IMR-90 (cell line): ENCODE data around the gene CLEC17A. TPM values are rescaled to one million over a fixed set of nuclear protein-coding genes. Genes with fewer than 3 reads are reported as not detected.

Experiments used
- ATAC-seq: fragments of 200-7000 bp; cut with Tn5 transposase; 2 replicates; pipeline ENCODE4 v1.9.1; 2020; ENCODE audit warnings: low read depth, mild to moderate bottlenecking, moderate library complexity
- BruUV-seq: library from RNA; stranded (reverse); fragments of 400-500 nt; replicated peaks from 2 replicates; lab custom pipeline; 2021; lab: Mats Ljungman, UMichigan
- CTCF ChIA-PET: fragments of 300-600 bp; formaldehyde crosslinking; extraction: SDS; loops from one replicate; lab custom pipeline; 2021; ENCODE audit warnings: antibody characterized with exemption; lab: Yijun Ruan, JAX
- POLR2A ChIA-PET: fragments of 300-600 bp; sonication (Branson Sonifier 250); formaldehyde crosslinking; loops from one replicate; lab custom pipeline; 2022; ENCODE audit warnings: antibody characterized with exemption; ENCODE audit not compliant: unreplicated experiment; lab: Charles Lee
- DNase-seq: peaks from one replicate; pipeline ENCODE4 v3.0.0; 2013
- H2AFZ ChIP-seq: replicated peaks from 2 replicates; pipeline ENCODE3; 2013; ENCODE audit warnings: low read length, mild to moderate bottlenecking; ENCODE audit not compliant: poor library complexity
- H2AK5ac ChIP-seq: 2 replicates; pipeline ENCODE4 v1.6.1; 2013; ENCODE audit warnings: low read depth, low read length, inconsistent platforms
- H2AK9ac ChIP-seq: replicated peaks from 2 replicates; pipeline ENCODE3; 2013; ENCODE audit warnings: mild to moderate bottlenecking, low read depth, low read length, moderate library complexity; ENCODE audit not compliant: poor library complexity
- H2BK120ac ChIP-seq: 2 replicates; pipeline ENCODE4 v1.6.1; 2013; ENCODE audit warnings: low read depth, low read length, inconsistent platforms
- H2BK15ac ChIP-seq: 3 replicates; pipeline ENCODE4 v1.6.1; 2013; ENCODE audit warnings: low read depth, low read length, inconsistent platforms
- H2BK20ac ChIP-seq: 2 replicates; pipeline ENCODE4 v1.6.1; 2013; ENCODE audit warnings: low read depth, mild to moderate bottlenecking, inconsistent platforms, low read length, moderate library complexity
- H2BK5ac ChIP-seq: 2 replicates; pipeline ENCODE4 v1.6.1; 2013; ENCODE audit warnings: mild to moderate bottlenecking, low read depth, low read length, inconsistent platforms; ENCODE audit not compliant: poor library complexity, severe bottlenecking
- H3K14ac ChIP-seq: replicated peaks from 2 replicates; pipeline ENCODE4 v1.6.1; 2013; ENCODE audit warnings: low read depth, low read length, inconsistent platforms
- H3K18ac ChIP-seq: 2 replicates; pipeline ENCODE4 v1.6.1; 2013; ENCODE audit warnings: low read depth, low read length, control low read depth
- H3K23ac ChIP-seq: 2 replicates; pipeline ENCODE4 v1.6.1; 2013; ENCODE audit warnings: low read depth, low read length, inconsistent platforms
- H3K27ac ChIP-seq: 2 replicates; pipeline ENCODE4 v1.5.1; 2013; ENCODE audit warnings: mild to moderate bottlenecking, control low read depth, low read length; ENCODE audit not compliant: insufficient read depth
- H3K27me3 ChIP-seq: 2 replicates; pipeline ENCODE4 v1.6.1; 2013; ENCODE audit warnings: low read length; ENCODE audit not compliant: control insufficient read depth, insufficient read depth
- H3K36me3 ChIP-seq: 2 replicates; pipeline ENCODE4 v1.6.1; 2013; ENCODE audit warnings: low read length, mixed read lengths; ENCODE audit not compliant: control insufficient read depth, insufficient read depth
- H3K4ac ChIP-seq: 2 replicates; pipeline ENCODE4 v1.6.1; 2013; ENCODE audit warnings: low read depth, low read length, inconsistent platforms
- H3K4me1 ChIP-seq: 2 replicates; pipeline ENCODE4 v1.6.1; 2013; ENCODE audit warnings: low read length, mixed read lengths; ENCODE audit not compliant: control insufficient read depth, insufficient read depth
- H3K4me2 ChIP-seq: 2 replicates; pipeline ENCODE4 v1.6.1; 2013; ENCODE audit warnings: low read depth, mild to moderate bottlenecking, control low read depth, low read length, moderate library complexity
- H3K4me3 ChIP-seq: 2 replicates; pipeline ENCODE4 v1.5.1; 2013; ENCODE audit warnings: low read depth, mild to moderate bottlenecking, control low read depth, low read length, moderate library complexity; ENCODE audit not compliant: insufficient read depth
- H3K56ac ChIP-seq: 2 replicates; pipeline ENCODE4 v1.6.1; 2013; ENCODE audit warnings: low read length, inconsistent platforms; ENCODE audit not compliant: insufficient read depth; ENCODE audit errors: extremely low read depth
- H3K79me1 ChIP-seq, 2 experiments: 2 replicates each; pipeline ENCODE4 v1.6.1; 2013; ENCODE audit warnings: low read length in 2 of 2, inconsistent platforms in 1 of 2, low read depth in 1 of 2
- H3K9ac ChIP-seq: 2 replicates; pipeline ENCODE4 v1.6.1; 2013; ENCODE audit warnings: low read depth, low read length, control low read depth
- H3K9me1 ChIP-seq: 2 replicates; pipeline ENCODE4 v1.6.1; 2013; ENCODE audit warnings: low read length, inconsistent platforms; ENCODE audit not compliant: insufficient read depth
- H3K9me3 ChIP-seq: 2 replicates; pipeline ENCODE4 v1.6.1; 2013; ENCODE audit warnings: low read length; ENCODE audit not compliant: control insufficient read depth, insufficient read depth
- H4K20me1 ChIP-seq: 2 replicates; pipeline ENCODE4 v1.6.1; 2013; ENCODE audit warnings: low read length, inconsistent platforms; ENCODE audit not compliant: insufficient read depth
- H4K5ac ChIP-seq: 2 replicates; pipeline ENCODE4 v1.6.1; 2013; ENCODE audit warnings: mild to moderate bottlenecking, low read depth, low read length, control low read depth
- H4K8ac ChIP-seq, 2 experiments: 2 replicates each; pipeline ENCODE4 v1.6.1; 2013; ENCODE audit warnings: low read depth in 2 of 2, low read length in 2 of 2, control low read depth in 1 of 2, inconsistent platforms in 1 of 2
- H4K91ac ChIP-seq: 2 replicates; pipeline ENCODE4 v1.6.1; 2013; ENCODE audit warnings: low read depth, low read length, inconsistent platforms; ENCODE audit not compliant: insufficient read depth
- CHD1 ChIP-seq: IDR thresholded peaks from 2 replicates; pipeline ENCODE4 v1.6.1; 2012; ENCODE audit warnings: low read depth, low read length, improper control_type of control experiment
- NFE2L2 ChIP-seq: fragments of 150-350 bp; IDR thresholded peaks from 2 replicates; pipeline ENCODE4 v1.6.1; 2016; ENCODE audit warnings: low read depth, mild to moderate bottlenecking, low read length
- SMC3 ChIP-seq: fragments of 150-350 bp; IDR thresholded peaks from 2 replicates; pipeline ENCODE4 v1.6.1; 2016; ENCODE audit warnings: low read depth, mild to moderate bottlenecking, antibody characterized with exemption, low read length, moderate library complexity
- WGBS, 2 experiments: methylation state at CpG; one replicate each; pipeline versions ENCODE4 v1.1.5 to v1.1.7; 2013; ENCODE audit warnings: missing lambda C conversion rate in 2 of 2; ENCODE audit not compliant: insufficient read length in 1 of 2; ENCODE audit errors: extremely low coverage in 2 of 2; 5-methylcytosine and 5-hydroxymethylcytosine counted together
- dilution Hi-C: fragments of 300-500 bp; cut with HindIII; formaldehyde crosslinking; loops from one replicate; pipeline ENCODE4 v1.14.3; 2018; ENCODE audit warnings: low sequenced_read_pairs; ENCODE audit not compliant: unreplicated experiment
- in situ Hi-C: fragments of 300-500 bp; cut with MboI; formaldehyde crosslinking; loops from 3 replicates; pipeline ENCODE4 v1.14.3; 2019; ENCODE audit warnings: low sequenced_read_pairs, inconsistent platforms, mixed read lengths
- intact Hi-C: fragments of 100-400 bp; cut with micrococcal nuclease; formaldehyde crosslinking; loops from 2 replicates; pipeline ENCODE4 v1.10.0; 2022
- polyA plus RNA-seq, 3 experiments: library from polyadenylated mRNA; depleted of rRNA; stranded (reverse); fragments of >200 nt; gene quantifications; 2 replicates each; pipeline ENCODE4 v1.2.3, GENCODE V29; 2012; ENCODE audit warnings: low replicate concordance in 1 of 3
- total RNA-seq: library from RNA; depleted of rRNA; stranded (reverse); fragments of >200 nt; gene quantifications from 2 replicates; pipeline ENCODE4 v1.2.3, GENCODE V29; 2012
- TF ChIP-seq, protein P1 (sequence below): fragments of 150-350 bp; IDR thresholded peaks from 2 replicates; pipeline ENCODE4 v1.6.1; 2016; ENCODE audit warnings: low read depth, mild to moderate bottlenecking, low read length, moderate library complexity, borderline replicate concordance

Gene CLEC17A
- total and polyA plus RNA-seq, 2 of the 4 experiments (the other 2 are of a cell fraction) = 0.05 TPM; not detected in 1

DNA sequence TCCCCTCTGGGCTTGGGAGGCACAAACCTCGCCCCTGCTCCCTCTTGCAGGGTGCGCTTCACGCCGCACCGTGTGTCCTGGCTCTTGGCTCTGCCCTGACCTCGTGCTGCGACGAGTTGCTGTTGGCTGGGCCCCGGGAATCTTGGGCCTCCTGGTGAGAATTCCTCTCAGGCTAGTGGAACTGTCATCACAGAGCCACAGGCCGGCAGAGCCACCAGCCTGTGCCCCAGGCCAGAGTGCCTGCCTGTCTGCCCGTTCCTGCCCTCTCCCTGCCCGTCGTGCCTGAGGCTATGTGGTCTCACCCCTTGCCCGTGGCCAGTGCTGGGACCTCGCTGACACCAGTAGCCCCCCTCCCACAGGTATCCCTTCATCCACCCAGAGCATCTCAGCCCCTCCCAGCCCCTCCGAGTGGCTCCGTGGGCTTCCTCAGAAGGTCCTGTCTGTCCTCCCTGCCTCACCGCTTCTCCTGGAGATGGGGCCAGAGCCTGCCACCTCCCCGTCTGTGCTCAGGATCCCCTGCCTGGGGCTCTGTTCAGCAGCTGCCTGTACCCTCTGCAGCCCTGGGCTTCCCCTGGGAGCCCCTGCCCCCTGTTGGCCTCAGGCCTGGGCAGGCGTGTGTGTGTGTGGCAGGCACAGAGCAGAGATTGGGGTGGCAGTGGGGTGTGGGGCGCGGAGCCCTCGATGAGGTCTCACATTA lies 24.4 kb upstream of the CLEC17A start:
- H3K18ac ChIP-seq = no peak overlapping the region
- dilution Hi-C loops = no loop called here
- intact Hi-C loops = no loop called here
- no peak overlapping the region for H3K27ac ChIP-seq
- in situ Hi-C loops = loop anchor here (25.0 kb wide), 1 partner anchor 879 kb away; the partner anchor contains the start of gene WIZ
- no peaks in the 10 kb centered on the region for H3K27me3 ChIP-seq
- H3K4ac ChIP-seq = no peak overlapping the region
- no peak overlapping the region for H4K91ac ChIP-seq
- H2BK15ac ChIP-seq = no peak overlapping the region
- H3K9ac ChIP-seq = no peak overlapping the region
- H4K5ac ChIP-seq = no peak overlapping the region
- no peak for DNase-seq
- TF ChIP-seq CHD1 (no peak), NFE2L2 (no peak), SMC3 (no peak)
- TF ChIP-seq, protein P1, sequence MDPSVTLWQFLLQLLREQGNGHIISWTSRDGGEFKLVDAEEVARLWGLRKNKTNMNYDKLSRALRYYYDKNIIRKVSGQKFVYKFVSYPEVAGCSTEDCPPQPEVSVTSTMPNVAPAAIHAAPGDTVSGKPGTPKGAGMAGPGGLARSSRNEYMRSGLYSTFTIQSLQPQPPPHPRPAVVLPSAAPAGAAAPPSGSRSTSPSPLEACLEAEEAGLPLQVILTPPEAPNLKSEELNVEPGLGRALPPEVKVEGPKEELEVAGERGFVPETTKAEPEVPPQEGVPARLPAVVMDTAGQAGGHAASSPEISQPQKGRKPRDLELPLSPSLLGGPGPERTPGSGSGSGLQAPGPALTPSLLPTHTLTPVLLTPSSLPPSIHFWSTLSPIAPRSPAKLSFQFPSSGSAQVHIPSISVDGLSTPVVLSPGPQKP = no peak
- H4K20me1 ChIP-seq = peaks cover 10% of the 10 kb centered on the region
- 76% methylated on average over 13 of the region's 23 CpGs; no CpG with 5 or more reads in 1 of the 2 experiments for WGBS, 2 experiments
- H2BK120ac ChIP-seq = no peak overlapping the region
- no peak for ATAC-seq
- H3K9me3 ChIP-seq = no peaks in the 10 kb centered on the region
- no peak overlapping the region; the same call in 1 of the 2 replicates for H2AK5ac ChIP-seq
- no peak overlapping the region for H3K4me3 ChIP-seq
- H4K8ac ChIP-seq = no peak overlapping the region
- peak overlapping the region; percentile 58 for H2AFZ ChIP-seq
- H2BK5ac ChIP-seq = no peak overlapping the region
- peaks cover 10 to 48% of the 10 kb centered on the region in 2 experiments for H3K79me1 ChIP-seq
- POLR2A ChIA-PET = no interaction called here
- no peaks in the 10 kb centered on the region for H3K36me3 ChIP-seq
- no peak overlapping the region for H2BK20ac ChIP-seq
- no peak overlapping the region for H3K56ac ChIP-seq
- BruUV-seq = no TSS peak
- H3K9me1 ChIP-seq = peaks cover 7% of the 10 kb centered on the region
- H3K23ac ChIP-seq = no peak overlapping the region
- H3K14ac ChIP-seq = no peak overlapping the region
- CTCF ChIA-PET = no interaction called here
- H3K4me1 ChIP-seq = peaks cover 8% of the 10 kb centered on the region; the same call in 1 of the 2 replicates
- no peak overlapping the region for H3K4me2 ChIP-seq
- H2AK9ac ChIP-seq = no peak overlapping the region
